HG03095 (cell line): ENCODE data around the gene FOXA1.

Experiments used
- ATAC-seq: cut with Tn5 transposase; IDR thresholded peaks from one replicate; pipeline ENCODE4 v1.9.1; 2021; ENCODE audit warnings: moderate library complexity; ENCODE audit not compliant: unreplicated experiment

FOXA1 gene

GRCh38 chr14:37590428-37591139 is 4.5 kb downstream of the FOXA1 start:
- ATAC-seq: no peak

- no peak for ATAC-seq
Observed at GRCh38 chr14:37589715-37590427, 5.2 kb downstream of the FOXA1 start.

- no peak for ATAC-seq
Observed at GRCh38 chr14:37588956-37589714, 5.9 kb downstream of the FOXA1 start.

GRCh38 chr14:37588667-37588955 is 6.4 kb downstream of the FOXA1 start:
- no peak for ATAC-seq

- ATAC-seq: no peak
Observed at GRCh38 chr14:37587881-37588666, 7.0 kb downstream of the FOXA1 start.

- no peak for ATAC-seq
Observed at GRCh38 chr14:37587131-37587803, 7.8 kb downstream of the FOXA1 start.

- ATAC-seq: no peak
Observed at GRCh38 chr14:37586797-37587130, 8.3 kb downstream of the FOXA1 start.

GRCh38 chr14:37585971-37586796 is 8.9 kb downstream of the FOXA1 start:
- ATAC-seq: no peak

- ATAC-seq: no peak
Observed at GRCh38 chr14:37585101-37585511, 9.9 kb downstream of the FOXA1 start.

GRCh38 chr14:37584211-37585100 is 10.6 kb downstream of the FOXA1 start:
- ATAC-seq: no peak

GRCh38 chr14:37583358-37584210 is 11.5 kb downstream of the FOXA1 start:
- ATAC-seq: no peak

- ATAC-seq: no peak
Observed at GRCh38 chr14:37580146-37580545, 14.9 kb downstream of the FOXA1 start.

- no peak for ATAC-seq
Observed at GRCh38 chr14:37579274-37579673, 15.8 kb downstream of the FOXA1 start.

GRCh38 chr14:37573356-37573755 is 21.7 kb downstream of the FOXA1 start:
- ATAC-seq: no peak

GRCh38 chr14:37571391-37571790 is 23.7 kb downstream of the FOXA1 start:
- no peak for ATAC-seq

GRCh38 chr14:37569729-37570128 is 25.3 kb downstream of the FOXA1 start:
- no peak for ATAC-seq

- no peak for ATAC-seq
Observed at GRCh38 chr14:37566811-37567371, 28.2 kb downstream of the FOXA1 start.

- no peak for ATAC-seq
Observed at GRCh38 chr14:37565550-37565949, 29.5 kb downstream of the FOXA1 start.
